HepG2 (cell line): ENCODE measurements around the gene ADAMTS16. TPM values are rescaled to one million over a fixed set of nuclear protein-coding genes. Genes with fewer than 3 reads are reported as not detected.
A peak's percentile ranks its signal among the peaks of the same experiment; 100 is the strongest.

Experiments
- ATF7 ChIP-seq, 2 experiments: fragments of 450-650 bp in 1 of 2; sonication (generic) in 1 of 2; formaldehyde crosslinking in 1 of 2; IDR thresholded peaks; 2 replicates each; pipeline versions ENCODE4 v1.4.0 to v1.6.1; 2016 to 2020; ENCODE audit warnings: antibody characterized with exemption in 1 of 2, mild to moderate bottlenecking in 1 of 2, missing genetic modification reagents in 1 of 2
- DNMT3B ChIP-seq: conservative IDR thresholded peaks from 2 replicates; pipeline ENCODE4 v1.6.1; 2016; ENCODE audit warnings: missing biosample characterization, control low read depth
- ELF1 ChIP-seq: sonication (generic); formaldehyde crosslinking; IDR thresholded peaks from 2 replicates; pipeline ENCODE4 v1.4.0; 2020; ENCODE audit warnings: missing genetic modification reagents
- FIP1L1 ChIP-seq: fragments of 200-400 bp; formaldehyde crosslinking; IDR thresholded peaks from 2 replicates; pipeline ENCODE4 v1.6.1; 2018; ENCODE audit warnings: low read depth, mild to moderate bottlenecking, low read length, moderate library complexity, borderline replicate concordance; ENCODE audit not compliant: insufficient read depth
- HOXA3 ChIP-seq: sonication (generic); formaldehyde crosslinking; IDR thresholded peaks from 2 replicates; pipeline ENCODE4 v1.5.0; 2020; ENCODE audit warnings: missing genetic modification reagents
- HOXA9 ChIP-seq: sonication (generic); formaldehyde crosslinking; IDR thresholded peaks from 2 replicates; pipeline ENCODE4 v1.8.1; 2022; ENCODE audit warnings: missing genetic modification reagents, mild to moderate bottlenecking, moderate library complexity, borderline replicate concordance
- ISX ChIP-seq: sonication (generic); formaldehyde crosslinking; conservative IDR thresholded peaks from 2 replicates; pipeline ENCODE4 v1.5.0; 2020; ENCODE audit warnings: missing genetic modification reagents
- SPEN ChIP-seq: sonication (generic); formaldehyde crosslinking; IDR thresholded peaks from 2 replicates; pipeline ENCODE4 v1.5.1; 2020; ENCODE audit warnings: low read depth, mild to moderate bottlenecking, missing genetic modification reagents
- SRSF9 ChIP-seq: fragments of 200-400 bp; formaldehyde crosslinking; IDR thresholded peaks from 2 replicates; pipeline ENCODE4 v1.6.1; 2018; ENCODE audit warnings: borderline replicate concordance, mild to moderate bottlenecking, low read depth, low read length; ENCODE audit not compliant: insufficient read depth, poor library complexity, severe bottlenecking
- SRY ChIP-seq: sonication (generic); formaldehyde crosslinking; IDR thresholded peaks from 2 replicates; pipeline ENCODE4 v1.8.0; 2022; ENCODE audit warnings: mild to moderate bottlenecking, missing genetic modification reagents
- U2AF2 ChIP-seq: fragments of 200-400 bp; formaldehyde crosslinking; IDR thresholded peaks from 2 replicates; pipeline ENCODE4 v1.6.1; 2017; ENCODE audit warnings: low read depth, mild to moderate bottlenecking, low read length
- ZBTB20 ChIP-seq: sonication (generic); formaldehyde crosslinking; IDR thresholded peaks from 2 replicates; pipeline ENCODE4 v1.8.1; 2023; ENCODE audit warnings: missing genetic modification reagents, low read depth, mild to moderate bottlenecking, borderline replicate concordance
- ZNF777 ChIP-seq: sonication (generic); formaldehyde crosslinking; IDR thresholded peaks from 2 replicates; pipeline ENCODE4 v1.4.0; 2020; ENCODE audit warnings: missing genetic modification reagents
- ZNF816 ChIP-seq: sonication (generic); formaldehyde crosslinking; IDR thresholded peaks from 2 replicates; pipeline ENCODE4 v1.8.0; 2022; ENCODE audit warnings: missing genetic modification reagents, mild to moderate bottlenecking, borderline replicate concordance
- ZNF883 ChIP-seq: sonication (generic); formaldehyde crosslinking; IDR thresholded peaks from 2 replicates; pipeline ENCODE4 v1.5.1; 2020; ENCODE audit warnings: mild to moderate bottlenecking, missing genetic modification reagents; ENCODE audit errors: not compliant biosample characterization
- ZSCAN29 ChIP-seq: sonication (generic); formaldehyde crosslinking; conservative IDR thresholded peaks from 2 replicates; pipeline ENCODE4 v1.4.0; 2020; ENCODE audit warnings: mild to moderate bottlenecking, missing genetic modification reagents
- polyA plus RNA-seq, 8 experiments: library from polyadenylated mRNA; depleted of rRNA in 3 of 8; stranded (reverse) in 7 of 8; unstranded in 1 of 8; fragments of >200 nt; fragmentation: Illumina TruSeq in 4 of 8; extraction: Trizol in 4 of 8; gene quantifications; 2 replicates each; pipeline versions ENCODE4 v1.2.1 to v1.2.3, GENCODE V29; 2011 to 2016; ENCODE audit warnings: low read depth in 4 of 8, missing spikeins in 1 of 8, mixed read lengths in 1 of 8; ENCODE audit not compliant: insufficient read depth in 1 of 8
- total RNA-seq, 5 experiments: library from RNA; depleted of rRNA; stranded (reverse); fragments of >200 nt; fragmentation: Illumina TruSeq; extraction: Trizol; gene quantifications; 2 replicates each; pipeline ENCODE4 v1.2.3, GENCODE V29; 2016; ENCODE audit warnings: low read depth in 1 of 5
- TF ChIP-seq, protein P1 (sequence below): sonication (generic); formaldehyde crosslinking; IDR thresholded peaks from 2 replicates; pipeline ENCODE4 v1.4.0; 2020; ENCODE audit warnings: missing genetic modification reagents, borderline replicate concordance
- TF ChIP-seq, protein P2 (sequence below): sonication (generic); formaldehyde crosslinking; IDR thresholded peaks from 2 replicates; pipeline ENCODE4 v1.5.1; 2020; ENCODE audit warnings: mild to moderate bottlenecking, missing genetic modification reagents
- TF ChIP-seq, protein P3 (sequence below): sonication (generic); formaldehyde crosslinking; IDR thresholded peaks from 2 replicates; pipeline ENCODE4 v1.4.0; 2020; ENCODE audit warnings: mild to moderate bottlenecking, missing genetic modification reagents
- TF ChIP-seq, protein P4 (sequence below): sonication (generic); IDR thresholded peaks from 2 replicates; pipeline ENCODE4 v1.6.1; 2016; ENCODE audit warnings: low read depth, borderline replicate concordance

ADAMTS16 gene
- total and polyA plus RNA-seq, 2 of the 13 experiments (the other 11 are each of a cell fraction or from before 2014, with no cell fraction given): 0.02 to 0.03 TPM

DNA sequence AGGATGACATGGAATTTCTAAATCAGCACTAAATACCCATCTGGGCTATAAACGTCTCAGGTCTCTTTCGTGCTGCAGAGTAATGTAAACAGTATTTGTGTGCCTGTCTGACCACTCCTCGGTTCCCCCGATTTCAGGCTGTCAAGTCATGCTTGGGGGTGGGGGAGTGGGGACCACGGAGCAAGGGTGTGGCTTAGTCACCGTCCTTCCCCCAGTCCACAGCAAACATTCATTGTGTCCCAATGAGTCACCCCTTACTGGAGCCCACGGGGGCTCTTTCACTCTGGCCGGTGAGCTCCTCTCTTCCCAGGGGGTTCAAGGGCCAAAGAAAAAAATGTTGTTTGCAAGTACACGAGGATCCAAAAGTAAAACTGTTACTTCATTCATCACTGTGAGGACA lies 210.0 kb downstream of the ADAMTS16 start (continued):
- no peak for TF ChIP-seq FIP1L1
- no peak for TF ChIP-seq ZSCAN29
- TF ChIP-seq SRSF9: no peak
- TF ChIP-seq U2AF2: no peak
- no peak for TF ChIP-seq DNMT3B (CRISPR knock-in tag)
- no peak for TF ChIP-seq ELF1 (CRISPR knock-in tag)
- TF ChIP-seq, protein P1, sequence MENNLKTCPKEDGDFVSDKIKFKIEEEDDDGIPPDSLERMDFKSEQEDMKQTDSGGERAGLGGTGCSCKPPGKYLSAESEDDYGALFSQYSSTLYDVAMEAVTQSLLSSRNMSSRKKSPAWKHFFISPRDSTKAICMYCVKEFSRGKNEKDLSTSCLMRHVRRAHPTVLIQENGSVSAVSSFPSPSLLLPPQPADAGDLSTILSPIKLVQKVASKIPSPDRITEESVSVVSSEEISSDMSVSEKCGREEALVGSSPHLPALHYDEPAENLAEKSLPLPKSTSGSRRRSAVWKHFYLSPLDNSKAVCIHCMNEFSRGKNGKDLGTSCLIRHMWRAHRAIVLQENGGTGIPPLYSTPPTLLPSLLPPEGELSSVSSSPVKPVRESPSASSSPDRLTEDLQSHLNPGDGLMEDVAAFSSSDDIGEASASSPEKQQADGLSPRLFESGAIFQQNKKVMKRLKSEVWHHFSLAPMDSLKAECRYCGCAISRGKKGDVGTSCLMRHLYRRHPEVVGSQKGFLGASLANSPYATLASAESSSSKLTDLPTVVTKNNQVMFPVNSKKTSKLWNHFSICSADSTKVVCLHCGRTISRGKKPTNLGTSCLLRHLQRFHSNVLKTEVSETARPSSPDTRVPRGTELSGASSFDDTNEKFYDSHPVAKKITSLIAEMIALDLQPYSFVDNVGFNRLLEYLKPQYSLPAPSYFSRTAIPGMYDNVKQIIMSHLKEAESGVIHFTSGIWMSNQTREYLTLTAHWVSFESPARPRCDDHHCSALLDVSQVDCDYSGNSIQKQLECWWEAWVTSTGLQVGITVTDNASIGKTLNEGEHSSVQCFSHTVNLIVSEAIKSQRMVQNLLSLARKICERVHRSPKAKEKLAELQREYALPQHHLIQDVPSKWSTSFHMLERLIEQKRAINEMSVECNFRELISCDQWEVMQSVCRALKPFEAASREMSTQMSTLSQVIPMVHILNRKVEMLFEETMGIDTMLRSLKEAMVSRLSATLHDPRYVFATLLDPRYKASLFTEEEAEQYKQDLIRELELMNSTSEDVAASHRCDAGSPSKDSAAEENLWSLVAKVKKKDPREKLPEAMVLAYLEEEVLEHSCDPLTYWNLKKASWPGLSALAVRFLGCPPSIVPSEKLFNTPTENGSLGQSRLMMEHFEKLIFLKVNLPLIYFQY (CRISPR knock-in tag): peak; percentile 32; the same call in 1 of the 2 replicates
- TF ChIP-seq ZNF883: no peak
- TF ChIP-seq ZNF777: no peak
- TF ChIP-seq ISX: no peak
- TF ChIP-seq ZNF816 (CRISPR knock-in tag): no peak
- TF ChIP-seq HOXA9 (CRISPR knock-in tag): no peak
- TF ChIP-seq, protein P2, sequence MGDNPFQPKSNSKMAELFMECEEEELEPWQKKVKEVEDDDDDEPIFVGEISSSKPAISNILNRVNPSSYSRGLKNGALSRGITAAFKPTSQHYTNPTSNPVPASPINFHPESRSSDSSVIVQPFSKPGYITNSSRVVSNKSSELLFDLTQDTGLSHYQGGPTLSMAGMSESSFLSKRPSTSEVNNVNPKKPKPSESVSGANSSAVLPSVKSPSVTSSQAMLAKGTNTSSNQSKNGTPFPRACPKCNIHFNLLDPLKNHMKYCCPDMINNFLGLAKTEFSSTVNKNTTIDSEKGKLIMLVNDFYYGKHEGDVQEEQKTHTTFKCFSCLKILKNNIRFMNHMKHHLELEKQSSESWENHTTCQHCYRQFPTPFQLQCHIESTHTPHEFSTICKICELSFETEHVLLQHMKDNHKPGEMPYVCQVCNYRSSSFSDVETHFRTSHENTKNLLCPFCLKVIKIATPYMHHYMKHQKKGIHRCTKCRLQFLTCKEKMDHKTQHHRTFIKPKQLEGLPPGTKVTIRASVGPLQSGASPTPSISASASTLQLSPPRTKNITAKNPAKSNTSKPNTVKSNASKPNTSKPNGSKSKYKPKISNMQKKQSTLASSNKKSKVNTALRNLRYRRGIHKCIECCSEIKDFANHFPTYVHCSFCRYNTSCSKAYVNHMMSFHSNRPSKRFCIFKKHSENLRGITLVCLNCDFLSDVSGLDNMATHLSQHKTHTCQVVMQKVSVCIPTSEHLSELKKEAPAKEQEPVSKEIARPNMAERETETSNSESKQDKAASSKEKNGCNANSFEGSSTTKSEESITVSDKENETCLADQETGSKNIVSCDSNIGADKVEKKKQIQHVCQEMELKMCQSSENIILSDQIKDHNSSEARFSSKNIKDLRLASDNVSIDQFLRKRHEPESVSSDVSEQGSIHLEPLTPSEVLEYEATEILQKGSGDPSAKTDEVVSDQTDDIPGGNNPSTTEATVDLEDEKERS (CRISPR knock-in tag): no peak
- TF ChIP-seq SRY (CRISPR knock-in tag): no peak
- TF ChIP-seq, protein P3, sequence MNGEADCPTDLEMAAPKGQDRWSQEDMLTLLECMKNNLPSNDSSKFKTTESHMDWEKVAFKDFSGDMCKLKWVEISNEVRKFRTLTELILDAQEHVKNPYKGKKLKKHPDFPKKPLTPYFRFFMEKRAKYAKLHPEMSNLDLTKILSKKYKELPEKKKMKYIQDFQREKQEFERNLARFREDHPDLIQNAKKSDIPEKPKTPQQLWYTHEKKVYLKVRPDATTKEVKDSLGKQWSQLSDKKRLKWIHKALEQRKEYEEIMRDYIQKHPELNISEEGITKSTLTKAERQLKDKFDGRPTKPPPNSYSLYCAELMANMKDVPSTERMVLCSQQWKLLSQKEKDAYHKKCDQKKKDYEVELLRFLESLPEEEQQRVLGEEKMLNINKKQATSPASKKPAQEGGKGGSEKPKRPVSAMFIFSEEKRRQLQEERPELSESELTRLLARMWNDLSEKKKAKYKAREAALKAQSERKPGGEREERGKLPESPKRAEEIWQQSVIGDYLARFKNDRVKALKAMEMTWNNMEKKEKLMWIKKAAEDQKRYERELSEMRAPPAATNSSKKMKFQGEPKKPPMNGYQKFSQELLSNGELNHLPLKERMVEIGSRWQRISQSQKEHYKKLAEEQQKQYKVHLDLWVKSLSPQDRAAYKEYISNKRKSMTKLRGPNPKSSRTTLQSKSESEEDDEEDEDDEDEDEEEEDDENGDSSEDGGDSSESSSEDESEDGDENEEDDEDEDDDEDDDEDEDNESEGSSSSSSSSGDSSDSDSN (CRISPR knock-in tag): no peak
- TF ChIP-seq SPEN (CRISPR knock-in tag): no peak
- TF ChIP-seq ZBTB20: no peak
- TF ChIP-seq HOXA3 (CRISPR knock-in tag): no peak
- TF ChIP-seq, protein P4, sequence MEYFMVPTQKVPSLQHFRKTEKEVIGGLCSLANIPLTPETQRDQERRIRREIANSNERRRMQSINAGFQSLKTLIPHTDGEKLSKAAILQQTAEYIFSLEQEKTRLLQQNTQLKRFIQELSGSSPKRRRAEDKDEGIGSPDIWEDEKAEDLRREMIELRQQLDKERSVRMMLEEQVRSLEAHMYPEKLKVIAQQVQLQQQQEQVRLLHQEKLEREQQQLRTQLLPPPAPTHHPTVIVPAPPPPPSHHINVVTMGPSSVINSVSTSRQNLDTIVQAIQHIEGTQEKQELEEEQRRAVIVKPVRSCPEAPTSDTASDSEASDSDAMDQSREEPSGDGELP: no peak
- no peak for TF ChIP-seq ATF7 (IDR thresholded peaks at IDR 0.05)
- TF ChIP-seq ATF7 (CRISPR knock-in tag; IDR thresholded peaks at IDR 0.05): no peak
